ENCODE data around the gene SDC1. TPM values are rescaled to one million over a fixed set of nuclear protein-coding genes. Genes with fewer than 3 reads are reported as not detected.

SDC1 gene
- total RNA-seq, 1 donor from 2014 or later, result 2.1 TPM

DNA sequence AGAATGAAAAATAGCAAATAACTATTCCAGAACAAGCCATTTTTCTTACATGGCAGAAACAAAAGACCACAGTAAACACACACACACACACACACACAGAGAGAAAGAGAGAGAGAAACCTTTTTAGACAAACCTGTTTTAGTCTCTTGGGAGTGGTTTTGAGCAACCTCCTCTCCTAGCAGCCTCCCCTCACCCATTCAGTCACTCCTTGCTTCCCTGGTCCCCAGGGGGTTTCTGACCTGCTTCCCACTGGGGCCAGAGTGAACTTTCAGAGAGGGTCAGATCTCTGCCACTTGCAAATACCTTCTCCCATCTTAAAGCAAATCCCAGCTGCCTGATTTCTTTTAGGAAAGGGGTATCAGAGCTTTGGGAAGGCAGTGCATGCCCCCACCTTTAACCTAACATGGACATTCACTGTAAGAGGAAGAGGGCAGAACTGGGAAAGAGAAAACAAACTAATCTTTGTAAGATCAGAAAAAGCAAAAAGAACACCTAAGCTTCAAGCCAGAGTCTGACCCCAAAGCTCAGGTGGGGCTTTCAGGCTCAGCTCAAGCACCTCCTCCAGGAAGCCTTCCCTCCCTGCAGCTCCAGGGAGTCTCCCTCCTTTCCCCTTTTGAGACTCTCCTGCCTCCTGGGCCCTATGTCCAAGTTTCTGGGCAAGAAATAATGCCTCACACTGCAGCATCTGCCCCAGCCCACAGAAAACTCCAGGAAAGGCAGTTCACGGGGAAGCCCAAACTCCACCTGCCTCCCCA is 2.7 kb downstream of the SDC1 start:
- H3K27ac ChIP-seq (ENCODE audit: low read depth, low read length), result no peak overlapping the region
- no peaks in the 10 kb centered on the region for H3K36me3 ChIP-seq (ENCODE audit: control insufficient read depth in 3 of 3, insufficient read depth in 3 of 3, low read length in 3 of 3)
- H3K4me1 ChIP-seq (ENCODE audit: control insufficient read depth in 3 of 3, insufficient read depth in 3 of 3, low read length in 3 of 3), result peaks cover 10 to 20% (median 10%) of the 10 kb centered on the region in 3 donors
- no peaks in the 10 kb centered on the region for H3K9me3 ChIP-seq (ENCODE audit: control insufficient read depth in 3 of 3, low read length in 3 of 3)
- H3K27me3 ChIP-seq (ENCODE audit: control insufficient read depth in 3 of 3, insufficient read depth in 3 of 3, low read length in 3 of 3), result peaks cover 20 to 29% (median 23%) of the 10 kb centered on the region in 3 donors
- no peak overlapping the region for H3K4me3 ChIP-seq (ENCODE audit: low read length in 3 of 3)
- H3K9ac ChIP-seq (ENCODE audit: low read depth in 1 of 3, low read length in 3 of 3), result no peak overlapping the region

DNA sequence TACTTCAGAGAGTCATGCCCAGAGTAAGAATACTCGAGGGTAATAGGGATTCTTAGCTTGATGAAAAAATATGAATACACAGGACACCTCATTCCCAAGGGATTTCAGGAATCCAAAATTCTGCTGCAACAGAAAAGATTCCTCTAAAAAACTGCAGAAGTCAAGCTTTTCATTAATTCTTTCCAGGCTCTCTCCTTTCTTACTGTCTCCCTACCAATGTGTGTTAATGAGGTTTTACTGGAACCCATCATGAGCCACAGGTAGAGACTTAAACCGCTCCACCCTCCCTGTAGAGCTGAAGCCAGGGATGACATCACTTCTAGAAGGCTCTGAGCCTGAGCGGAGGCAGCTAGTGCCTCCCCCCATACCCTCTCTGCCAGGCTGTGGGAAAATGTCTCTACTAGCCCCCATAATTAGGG is 3.4 kb downstream of the SDC1 start:
- Histone ChIP-seq H3K27ac (ENCODE audit: low read depth, low read length) (no peak overlapping the region), H3K4me3 (ENCODE audit: low read length in 3 of 3) (no peak overlapping the region), H3K9ac (ENCODE audit: low read depth in 1 of 3, low read length in 3 of 3) (no peak overlapping the region), H3K4me1 (ENCODE audit: control insufficient read depth in 3 of 3, insufficient read depth in 3 of 3, low read length in 3 of 3) (peaks cover 10 to 20% (median 10%) of the 10 kb centered on the region in 3 donors), H3K9me3 (ENCODE audit: control insufficient read depth in 3 of 3, low read length in 3 of 3) (no peaks in the 10 kb centered on the region), H3K36me3 (ENCODE audit: control insufficient read depth in 3 of 3, insufficient read depth in 3 of 3, low read length in 3 of 3) (no peaks in the 10 kb centered on the region), H3K27me3 (ENCODE audit: control insufficient read depth in 3 of 3, insufficient read depth in 3 of 3, low read length in 3 of 3) (peaks cover 20 to 29% (median 23%) of the 10 kb centered on the region in 3 donors)

DNA sequence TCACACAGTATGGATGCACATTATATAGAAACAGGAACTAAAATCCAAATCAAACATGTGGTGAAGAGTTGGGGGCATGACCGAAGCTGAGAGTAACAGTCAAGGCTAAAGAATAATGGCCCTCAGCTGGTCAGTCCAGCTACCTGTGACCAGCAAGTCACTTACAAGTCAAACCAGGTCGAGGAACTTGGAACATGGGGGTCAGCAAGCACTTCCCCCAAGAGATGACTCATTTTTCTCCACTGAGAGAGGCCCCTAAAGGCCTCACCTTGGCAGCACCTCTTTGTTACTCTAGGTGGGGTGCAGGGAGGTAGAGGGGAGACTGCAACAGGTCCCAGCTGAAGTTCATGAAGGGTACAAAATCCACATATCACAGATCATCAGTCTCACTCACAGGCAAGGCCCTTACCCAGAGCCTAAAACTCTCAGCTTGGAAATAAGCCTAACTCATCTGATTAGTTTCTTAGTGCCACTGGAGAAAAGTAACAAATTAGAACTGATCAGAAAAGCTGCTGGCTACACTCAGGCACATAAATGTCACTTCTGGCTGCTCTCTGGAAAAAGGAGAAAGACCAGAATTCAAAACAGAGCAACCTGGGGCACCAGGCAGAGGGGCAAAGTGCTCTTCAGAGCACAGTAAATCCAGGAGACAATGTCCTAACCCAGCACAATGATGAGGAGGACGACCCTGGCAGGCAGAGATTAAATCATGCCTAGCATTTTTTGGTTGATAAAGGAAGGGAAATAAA is 4.0 kb downstream of the SDC1 start:
- no peak overlapping the region for H3K27ac ChIP-seq (ENCODE audit: low read depth, low read length)
- H3K9ac ChIP-seq (ENCODE audit: low read depth in 1 of 3, low read length in 3 of 3), result no peak overlapping the region
- peaks cover 10 to 20% (median 10%) of the 10 kb centered on the region in 3 donors for H3K4me1 ChIP-seq (ENCODE audit: control insufficient read depth in 3 of 3, insufficient read depth in 3 of 3, low read length in 3 of 3)
- H3K4me3 ChIP-seq (ENCODE audit: low read length in 3 of 3), result no peak overlapping the region
- no peaks in the 10 kb centered on the region for H3K9me3 ChIP-seq (ENCODE audit: control insufficient read depth in 3 of 3, low read length in 3 of 3)
- H3K36me3 ChIP-seq (ENCODE audit: control insufficient read depth in 3 of 3, insufficient read depth in 3 of 3, low read length in 3 of 3), result no peaks in the 10 kb centered on the region
- H3K27me3 ChIP-seq (ENCODE audit: control insufficient read depth in 3 of 3, insufficient read depth in 3 of 3, low read length in 3 of 3), result peaks cover 16 to 24% (median 19%) of the 10 kb centered on the region in 3 donors

DNA sequence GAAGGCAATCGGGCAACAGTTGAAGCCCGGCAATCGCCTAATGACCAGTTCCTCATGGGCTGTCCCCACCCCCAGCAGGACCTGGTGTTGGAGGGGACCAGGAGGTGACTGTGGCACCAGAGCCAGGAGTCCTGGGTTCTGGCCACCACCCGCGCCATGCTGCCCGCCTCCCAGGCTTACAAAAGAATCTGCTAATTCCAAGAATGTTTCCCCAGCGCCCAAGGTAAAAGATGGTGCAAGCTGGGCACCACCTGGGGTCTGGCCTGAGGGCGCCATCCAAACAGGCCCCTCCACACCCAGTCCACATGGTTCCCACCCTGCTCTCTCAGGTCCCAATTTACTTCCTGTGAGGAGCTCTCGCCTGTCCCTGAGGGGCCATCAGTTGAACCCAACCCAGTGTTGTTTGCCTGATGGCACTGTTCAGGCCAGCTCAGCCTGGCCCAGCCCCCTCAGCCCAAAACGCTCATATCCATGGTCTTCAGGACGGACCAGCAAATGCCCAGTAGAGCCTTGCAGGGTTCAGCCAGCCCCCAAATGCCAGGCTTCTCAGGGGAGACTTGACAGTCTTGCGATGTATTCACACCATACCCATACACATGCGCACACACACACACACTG is 5.1 kb downstream of the SDC1 start:
- peaks cover 11 to 19% (median 13%) of the 10 kb centered on the region in 3 donors for H3K27me3 ChIP-seq (ENCODE audit: control insufficient read depth in 3 of 3, insufficient read depth in 3 of 3, low read length in 3 of 3)
- no peak overlapping the region for H3K27ac ChIP-seq (ENCODE audit: low read depth, low read length)

DNA sequence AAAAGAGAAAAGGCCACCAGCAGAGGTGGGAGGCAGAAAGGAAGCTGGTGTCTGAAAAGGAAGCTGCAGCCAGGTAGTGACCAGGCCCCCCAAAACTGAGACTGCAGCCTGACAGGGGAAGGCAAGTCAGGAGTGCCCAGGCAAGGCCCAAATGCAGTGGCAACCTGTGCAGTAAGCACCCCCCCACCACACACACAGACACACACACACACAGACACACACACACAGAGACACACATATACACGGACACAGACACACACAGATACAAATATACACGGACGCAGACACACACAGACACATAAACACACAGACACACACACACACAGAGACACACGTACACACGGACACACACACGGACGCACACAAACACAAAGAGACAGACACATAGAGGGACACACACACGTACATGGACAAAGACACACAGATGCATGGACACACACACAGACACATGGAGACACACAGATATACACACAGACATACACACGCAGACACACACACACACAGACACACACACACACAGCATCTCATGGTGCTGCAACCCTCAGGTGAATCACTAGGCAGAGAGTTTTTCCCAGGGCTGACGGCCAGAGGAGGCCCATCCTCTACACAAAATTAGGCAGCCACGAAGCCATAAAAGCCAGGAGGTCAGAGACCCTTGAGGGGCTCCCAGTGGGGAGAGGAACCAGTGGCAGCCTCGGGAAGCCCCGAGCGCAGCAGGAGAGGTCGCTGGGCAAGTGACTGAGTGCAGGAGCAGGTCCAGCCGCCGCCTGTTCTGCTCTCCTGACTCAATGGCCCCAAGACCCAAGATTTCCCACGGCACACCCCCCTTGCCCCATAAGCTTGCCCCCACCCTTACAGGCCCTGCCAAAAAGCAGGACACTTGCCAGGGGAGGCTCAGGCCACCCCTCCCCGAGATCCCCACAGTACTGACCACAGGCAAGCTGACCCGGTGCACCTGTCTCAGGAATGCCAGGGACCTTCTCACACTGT is 6.3 kb downstream of the SDC1 start:
- Histone ChIP-seq H3K9ac (ENCODE audit: low read depth in 1 of 3, low read length in 3 of 3) (no peak overlapping the region), H3K4me3 (ENCODE audit: low read length in 3 of 3) (no peak overlapping the region), H3K27me3 (ENCODE audit: control insufficient read depth in 3 of 3, insufficient read depth in 3 of 3, low read length in 3 of 3) (peaks cover 9 to 16% (median 11%) of the 10 kb centered on the region in 3 donors), H3K4me1 (ENCODE audit: control insufficient read depth in 3 of 3, insufficient read depth in 3 of 3, low read length in 3 of 3) (peaks cover under 1 to 7% (median 3%) of the 10 kb centered on the region in 3 donors), H3K9me3 (ENCODE audit: control insufficient read depth in 3 of 3, low read length in 3 of 3) (no peaks in the 10 kb centered on the region), H3K36me3 (ENCODE audit: control insufficient read depth in 3 of 3, insufficient read depth in 3 of 3, low read length in 3 of 3) (no peaks in the 10 kb centered on the region), H3K27ac (ENCODE audit: low read depth, low read length) (no peak overlapping the region)

More for the DNA sequence above, 5.1 kb downstream of the SDC1 start:
- no peaks in the 10 kb centered on the region for H3K36me3 ChIP-seq (ENCODE audit: control insufficient read depth in 3 of 3, insufficient read depth in 3 of 3, low read length in 3 of 3)
- no peak overlapping the region for H3K9ac ChIP-seq (ENCODE audit: low read depth in 1 of 3, low read length in 3 of 3)
- no peaks in the 10 kb centered on the region for H3K9me3 ChIP-seq (ENCODE audit: control insufficient read depth in 3 of 3, low read length in 3 of 3)
- H3K4me1 ChIP-seq (ENCODE audit: control insufficient read depth in 3 of 3, insufficient read depth in 3 of 3, low read length in 3 of 3), result peaks cover 5 to 14% (median 5%) of the 10 kb centered on the region in 3 donors
- no peak overlapping the region for H3K4me3 ChIP-seq (ENCODE audit: low read length in 3 of 3)

DNA sequence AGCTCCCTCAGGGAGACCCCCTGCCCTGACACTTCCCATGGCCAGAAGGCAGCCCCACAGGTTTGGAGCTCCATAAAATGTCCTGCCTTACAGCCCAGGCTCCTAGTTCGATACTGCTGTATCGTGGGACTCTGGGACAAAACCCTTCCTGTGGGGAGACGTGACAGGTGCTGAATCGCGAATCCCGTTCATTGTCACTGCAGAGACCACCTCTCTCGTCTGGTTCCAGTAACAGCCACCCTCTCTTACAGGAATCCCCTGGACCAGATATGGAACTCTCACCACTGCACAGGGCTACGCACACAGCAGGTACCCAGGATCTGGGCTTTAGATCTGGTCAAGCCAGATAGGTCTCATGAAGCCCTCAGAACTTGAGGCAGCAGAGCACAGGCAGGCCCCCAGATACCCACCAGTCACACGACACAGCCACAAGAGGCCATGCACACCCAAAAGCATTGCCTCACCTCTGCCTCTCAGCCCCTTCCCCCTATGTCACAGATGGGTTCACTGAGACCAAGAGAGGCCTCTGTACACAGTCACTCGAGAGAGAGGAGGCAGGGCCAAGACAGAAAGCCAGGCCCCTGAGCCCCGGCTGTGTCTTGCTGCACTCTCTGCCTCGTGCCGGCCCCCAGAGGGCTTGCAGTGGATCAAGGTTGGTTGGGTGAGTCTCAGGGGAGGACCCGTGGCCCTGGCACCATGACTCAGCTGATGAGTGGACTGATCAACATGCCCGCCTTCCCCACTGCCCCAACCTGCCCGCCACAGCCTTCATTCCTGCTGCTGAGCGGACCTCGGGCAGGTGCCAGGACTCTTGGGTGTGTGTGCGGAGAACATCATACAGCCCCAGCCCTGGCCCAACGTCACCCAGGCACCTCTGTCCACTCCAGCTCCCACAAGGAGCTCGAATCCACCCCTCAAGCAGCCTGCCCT is 7.6 kb downstream of the SDC1 start:
- Histone ChIP-seq H3K27me3 (ENCODE audit: control insufficient read depth in 3 of 3, insufficient read depth in 3 of 3, low read length in 3 of 3) (peaks cover 0 to 10% (median 3%) of the 10 kb centered on the region in 3 donors), H3K9ac (ENCODE audit: low read depth in 1 of 3, low read length in 3 of 3) (no peak overlapping the region), H3K4me3 (ENCODE audit: low read length in 3 of 3) (no peak overlapping the region), H3K27ac (ENCODE audit: low read depth, low read length) (no peak overlapping the region), H3K4me1 (ENCODE audit: control insufficient read depth in 3 of 3, insufficient read depth in 3 of 3, low read length in 3 of 3) (no peaks in the 10 kb centered on the region), H3K36me3 (ENCODE audit: control insufficient read depth in 3 of 3, insufficient read depth in 3 of 3, low read length in 3 of 3) (no peaks in the 10 kb centered on the region), H3K9me3 (ENCODE audit: control insufficient read depth in 3 of 3, low read length in 3 of 3) (no peaks in the 10 kb centered on the region)

DNA sequence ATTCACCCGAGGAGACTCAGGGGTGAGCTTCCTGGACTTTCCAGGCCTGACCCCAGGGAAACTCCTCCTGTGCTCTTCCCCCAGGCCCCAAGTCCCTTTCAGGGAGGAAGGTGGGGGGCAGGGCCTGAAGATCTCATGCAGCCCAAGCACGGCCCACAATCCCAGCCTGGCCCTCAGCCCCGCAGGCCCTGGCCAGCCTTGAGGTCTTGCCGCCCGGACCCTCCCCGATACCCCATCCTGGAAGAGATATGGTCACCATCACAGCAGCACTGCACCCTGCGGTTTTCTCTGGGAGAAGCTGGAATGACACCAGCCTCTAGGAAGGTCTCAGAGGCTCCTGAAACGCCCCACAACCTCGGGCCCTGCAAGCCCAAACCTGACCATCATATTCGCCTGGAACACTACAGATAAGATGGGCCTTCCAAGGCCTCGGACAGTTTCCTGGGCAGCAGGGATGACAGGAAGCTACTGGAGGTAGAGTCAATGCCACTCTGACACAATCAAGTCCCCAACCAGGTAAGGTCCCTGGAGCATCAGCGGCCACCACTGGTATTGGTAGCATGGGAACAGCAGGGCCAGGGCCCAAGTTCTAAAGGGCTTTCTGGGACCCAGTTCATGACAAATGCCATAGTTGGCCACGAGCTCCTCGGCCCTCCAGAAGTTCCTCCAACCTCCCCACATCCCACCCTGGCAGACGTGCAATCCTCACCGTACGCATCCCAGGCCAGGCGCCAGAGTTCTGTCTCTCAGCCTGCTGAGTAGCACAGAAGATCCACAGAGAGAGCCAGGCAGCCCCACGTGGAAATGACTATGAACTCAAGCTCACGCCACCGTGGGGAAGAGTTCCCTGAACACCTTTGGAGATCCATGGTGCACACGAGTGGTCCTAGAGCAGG is 8.6 kb downstream of the SDC1 start:
- no peaks in the 10 kb centered on the region for H3K36me3 ChIP-seq (ENCODE audit: control insufficient read depth in 3 of 3, insufficient read depth in 3 of 3, low read length in 3 of 3)
- H3K27me3 ChIP-seq (ENCODE audit: control insufficient read depth in 3 of 3, insufficient read depth in 3 of 3, low read length in 3 of 3), result peaks cover 0 to 7% (median 6%) of the 10 kb centered on the region in 3 donors
- no peak overlapping the region for H3K4me3 ChIP-seq (ENCODE audit: low read length in 3 of 3)
- no peak overlapping the region for H3K27ac ChIP-seq (ENCODE audit: low read depth, low read length)
- no peak overlapping the region for H3K9ac ChIP-seq (ENCODE audit: low read depth in 1 of 3, low read length in 3 of 3)
- H3K4me1 ChIP-seq (ENCODE audit: control insufficient read depth in 3 of 3, insufficient read depth in 3 of 3, low read length in 3 of 3), result no peaks in the 10 kb centered on the region
- H3K9me3 ChIP-seq (ENCODE audit: control insufficient read depth in 3 of 3, low read length in 3 of 3), result no peaks in the 10 kb centered on the region
